GM12878 (cell line): ENCODE measurements around the gene CMTM2. TPM values are rescaled to one million over a fixed set of nuclear protein-coding genes. Genes with fewer than 3 reads are reported as not detected.

Experiments used
- ATAC-seq: fragments of 200-7000 bp; cut with Tn5 transposase; 3 replicates; pipeline ENCODE4 v1.9.1; 2020; ENCODE audit warnings: mild to moderate bottlenecking, moderate library complexity
- BruUV-seq: library from RNA; stranded (reverse); fragments of 400-500 nt; replicated peaks from 2 replicates; lab custom pipeline; 2021; lab: Mats Ljungman, UMichigan
- CTCF ChIA-PET: fragments of 300-600 bp; sonication (Branson Sonifier 250); formaldehyde crosslinking; extraction: SDS; loops from one replicate; lab custom pipeline; 2021; ENCODE audit warnings: inconsistent platforms; lab: Yijun Ruan, JAX
- POLR2A ChIA-PET: fragments of 350-600 bp; formaldehyde crosslinking; extraction: SDS; loops from one replicate; lab custom pipeline; 2021; ENCODE audit warnings: inconsistent platforms; lab: Charles Lee
- RAD21 ChIA-PET: fragments of 300-600 bp; sonication (Branson Sonifier 250); formaldehyde crosslinking; loops from one replicate; lab custom pipeline; 2023; ENCODE audit warnings: antibody characterized with exemption; ENCODE audit not compliant: unreplicated experiment; lab: Charles Lee
- SMC1A ChIA-PET: fragments of 300-600 bp; sonication (Branson Sonifier 250); formaldehyde crosslinking; loops from one replicate; lab custom pipeline; 2023; ENCODE audit not compliant: unreplicated experiment, uncharacterized antibody; lab: Charles Lee
- DNase-seq: peaks from one replicate; pipeline ENCODE4 v3.0.0-alpha.2; 2011; ENCODE audit warnings: low read depth, low spot score
- FAIRE-seq: peaks from 3 replicates; lab custom pipeline; 2011; peaks lifted over from hg19 to GRCh38; lab: Jason Lieb, UNC
- H2AFZ ChIP-seq: 2 replicates; pipeline ENCODE4 v1.6.0; 2011; ENCODE audit warnings: low read depth, low read length, control low read depth; ENCODE audit not compliant: control insufficient read depth
- H3K27ac ChIP-seq: 2 replicates; pipeline ENCODE4 v1.5.1; 2011; ENCODE audit warnings: control low read depth; ENCODE audit not compliant: control insufficient read depth, insufficient read depth
- H3K27me3 ChIP-seq, 2 experiments: replicated peaks in 1 of 2; 2 replicates each; pipeline versions ENCODE4 v1.6.0 to v1.6.1; 2011; ENCODE audit warnings: low read length in 1 of 2; ENCODE audit not compliant: control insufficient read depth in 2 of 2, insufficient read depth in 2 of 2
- H3K36me3 ChIP-seq, 2 experiments: 2 replicates each; pipeline ENCODE4 v1.5.1; 2011; ENCODE audit warnings: low read length in 1 of 2; ENCODE audit not compliant: control insufficient read depth in 2 of 2, insufficient read depth in 2 of 2
- H3K4me1 ChIP-seq: 2 replicates; pipeline ENCODE4 v1.6.1; 2011; ENCODE audit warnings: mild to moderate bottlenecking, low read length, moderate library complexity, mixed read lengths; ENCODE audit not compliant: control insufficient read depth, insufficient read depth
- H3K4me2 ChIP-seq: 2 replicates; pipeline ENCODE4 v1.6.0; 2011; ENCODE audit warnings: control low read depth; ENCODE audit not compliant: control insufficient read depth, insufficient read depth
- H3K4me3 ChIP-seq: fragments of 200-600 bp; sonication (generic); 2 replicates; pipeline ENCODE4 v1.5.1; 2016
- H3K79me2 ChIP-seq: 2 replicates; pipeline ENCODE4 v1.6.0; 2011; ENCODE audit warnings: low read length; ENCODE audit not compliant: control insufficient read depth, insufficient read depth
- H3K9ac ChIP-seq: 2 replicates; pipeline ENCODE4 v1.8.0; 2011; ENCODE audit warnings: low read length, control low read depth, mixed read lengths; ENCODE audit not compliant: control insufficient read depth, insufficient read depth
- H3K9me3 ChIP-seq: replicated peaks from 3 replicates; pipeline ENCODE4 v1.5.1; 2011; ENCODE audit warnings: mild to moderate bottlenecking, low read length; ENCODE audit not compliant: control insufficient read depth, insufficient read depth
- H4K20me1 ChIP-seq: 2 replicates; pipeline ENCODE4 v1.6.0; 2011; ENCODE audit not compliant: control insufficient read depth, insufficient read depth
- EZH2 ChIP-seq: IDR thresholded peaks from 2 replicates; pipeline ENCODE4 v1.6.1; 2012; ENCODE audit warnings: low read depth, mild to moderate bottlenecking, control low read depth, inconsistent platforms, low read length, borderline replicate concordance; ENCODE audit not compliant: control insufficient read depth
- MYC ChIP-seq: IDR thresholded peaks from 2 replicates; pipeline ENCODE4 v1.6.1; 2011; ENCODE audit warnings: mild to moderate bottlenecking, low read length, moderate library complexity, inconsistent platforms; ENCODE audit not compliant: insufficient read depth, insufficient replicate concordance, insufficient read length, severe bottlenecking
- RELA ChIP-seq: fragments of 450-650 bp; IDR thresholded peaks from 2 replicates; pipeline ENCODE4 v1.8.0; 2014; ENCODE audit warnings: borderline replicate concordance; ENCODE audit not compliant: partially characterized antibody
- YY1 ChIP-seq: IDR thresholded peaks from 2 replicates; pipeline ENCODE4 v1.6.1; 2011; ENCODE audit warnings: low read depth, mild to moderate bottlenecking, low read length
- WGBS: methylation state at CpG from one replicate; pipeline ENCODE4 v1.1.6; 2016; ENCODE audit warnings: low lambda C conversion rate; ENCODE audit not compliant: insufficient replicate concordance, insufficient coverage; ENCODE audit errors: missing lambda C conversion rate; 5-methylcytosine and 5-hydroxymethylcytosine counted together
- in situ Hi-C: fragments of 300-500 bp; cut with MboI; formaldehyde crosslinking; loops from 9 replicates; pipeline ENCODE4 v1.14.3; 2018; ENCODE audit warnings: mixed read lengths
- intact Hi-C: fragments of 100-400 bp; cut with micrococcal nuclease; formaldehyde crosslinking; loops from one replicate; pipeline ENCODE4 v1.14.2; 2022; ENCODE audit not compliant: unreplicated experiment
- polyA plus RNA-seq, 11 experiments: library from polyadenylated mRNA; depleted of rRNA in 4 of 11; unstranded in 6 of 11; stranded (reverse) in 5 of 11; fragments of >200 nt; fragmentation: Nextera tagmentation in 4 of 11; fragmentation: Illumina TruSeq in 1 of 11; extraction: Ambion mirVana in 4 of 11; extraction: Trizol in 1 of 11; gene quantifications; 1 replicate in 1 of 11; 2 replicates in 10 of 11; pipeline versions ENCODE4 v1.2.1 to v1.2.3, GENCODE V29; 2011 to 2016; ENCODE audit warnings: inconsistent platforms in 2 of 11, missing spikeins in 2 of 11, low read depth in 1 of 11
- total RNA-seq, 4 experiments: library from RNA; depleted of rRNA in 3 of 4; stranded (reverse); fragments of >200 nt in 3 of 4; fragmentation: Illumina TruSeq in 1 of 4; extraction: Trizol in 1 of 4; gene quantifications; 2 replicates each; pipeline versions ENCODE4 v1.2.1 to v1.2.3, GENCODE V29; 2013 to 2021
- TF ChIP-seq, protein P1 (sequence below): fragments of 150-350 bp; IDR thresholded peaks from 2 replicates; pipeline ENCODE4 v1.6.1; 2014; ENCODE audit warnings: mild to moderate bottlenecking, low read depth, low read length

CMTM2 gene
- total and polyA plus RNA-seq, 10 of the 15 experiments (the other 5 are each of a cell fraction or from before 2014, with no cell fraction given), result 0.26 to 0.34 TPM; not detected in 8

DNA sequence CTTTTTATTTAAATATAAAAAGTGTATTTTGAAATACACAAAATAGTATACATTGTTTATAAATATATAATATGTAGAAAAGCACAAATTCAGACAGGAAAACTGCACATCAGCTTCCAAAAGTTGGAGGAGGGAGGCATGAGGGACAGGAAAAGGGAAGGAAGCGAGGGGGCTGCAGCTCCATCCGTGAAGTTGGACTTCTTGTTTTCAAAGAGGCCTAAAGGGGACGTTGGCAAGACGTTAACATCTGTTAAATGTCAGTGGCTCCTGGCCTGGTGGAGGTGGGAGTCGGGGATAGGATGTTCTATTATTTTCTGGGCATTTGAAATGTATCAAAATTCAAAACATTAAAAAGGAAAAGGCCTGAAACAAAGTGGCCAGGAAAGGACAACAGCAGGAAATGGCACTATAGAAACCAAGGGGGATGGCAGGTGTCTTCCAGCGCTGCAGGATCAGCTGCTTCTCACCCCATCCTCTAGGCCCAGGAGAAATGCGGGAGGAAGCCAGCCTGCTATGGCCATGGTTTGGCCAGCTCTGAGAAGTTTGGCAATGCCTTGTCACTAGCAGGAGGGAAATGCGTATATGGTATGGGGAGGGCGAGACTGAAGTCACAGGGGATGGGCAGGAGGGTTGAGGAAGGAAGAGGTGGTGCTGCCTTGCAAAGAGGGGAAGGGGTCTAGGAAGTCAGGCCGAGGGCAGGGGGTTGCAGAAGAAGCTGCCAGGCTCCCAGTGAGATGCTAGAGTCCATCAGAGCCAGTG lies 6.4 kb downstream of the CMTM2 start:
- Histone ChIP-seq H3K4me2 (no peak overlapping the region), H3K4me3 (no peak overlapping the region), H2AFZ (no peak overlapping the region), H3K9me3 (no peaks in the 10 kb centered on the region), H3K79me2 (no peaks in the 10 kb centered on the region), H3K9ac (no peak overlapping the region), H3K36me3 (no peaks in the 10 kb centered on the region), H3K27me3 (no peaks in the 10 kb centered on the region; a peak in 1 of 4 replicates), H3K4me1 (peaks cover 3% of the 10 kb centered on the region; the same call in 1 of the 2 replicates), H4K20me1 (no peaks in the 10 kb centered on the region), H3K27ac (no peak overlapping the region)
- CTCF ChIA-PET, result interaction anchor here (1.1 to 1.2 kb wide), 3 partner anchors 74 to 109 kb away, joined by 3 to 4 read pairs (median 4); no protein-coding TSS in a partner anchor
- RAD21 ChIA-PET, result interaction anchor here (1.1 kb wide), 1 partner anchor 23 kb away, joined by 3 read pairs; no protein-coding TSS in a partner anchor
- no peak for FAIRE-seq
- intact Hi-C loops, result no loop called here
- in situ Hi-C loops, result loop anchor here (5.0 kb wide), 1 partner anchor 178 kb away; no protein-coding TSS in a partner anchor
- SMC1A ChIA-PET, result interaction anchor here (1.3 to 2.1 kb wide), 3 partner anchors 22 to 70 kb away, joined by 5 to 6 read pairs (median 5); no protein-coding TSS in a partner anchor
- 27% methylated on average over 10 of the region's 10 CpGs for WGBS
- TF ChIP-seq EZH2 (no peak), RELA (no peak), MYC (no peak), YY1 (no peak)
- TF ChIP-seq, protein P1, sequence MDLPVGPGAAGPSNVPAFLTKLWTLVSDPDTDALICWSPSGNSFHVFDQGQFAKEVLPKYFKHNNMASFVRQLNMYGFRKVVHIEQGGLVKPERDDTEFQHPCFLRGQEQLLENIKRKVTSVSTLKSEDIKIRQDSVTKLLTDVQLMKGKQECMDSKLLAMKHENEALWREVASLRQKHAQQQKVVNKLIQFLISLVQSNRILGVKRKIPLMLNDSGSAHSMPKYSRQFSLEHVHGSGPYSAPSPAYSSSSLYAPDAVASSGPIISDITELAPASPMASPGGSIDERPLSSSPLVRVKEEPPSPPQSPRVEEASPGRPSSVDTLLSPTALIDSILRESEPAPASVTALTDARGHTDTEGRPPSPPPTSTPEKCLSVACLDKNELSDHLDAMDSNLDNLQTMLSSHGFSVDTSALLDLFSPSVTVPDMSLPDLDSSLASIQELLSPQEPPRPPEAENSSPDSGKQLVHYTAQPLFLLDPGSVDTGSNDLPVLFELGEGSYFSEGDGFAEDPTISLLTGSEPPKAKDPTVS, result no peak
- no TSS peak for BruUV-seq
- no peak for DNase-seq
- ATAC-seq, result no peak
- POLR2A ChIA-PET, result interaction anchor here (0.9 kb wide), 1 partner anchor 287 kb away, joined by 3 read pairs; no protein-coding TSS in a partner anchor
